Endothelial cell of umbilical vein (primary cell): ENCODE measurements around the gene GUCD1. TPM values are rescaled to one million over a fixed set of nuclear protein-coding genes. Genes with fewer than 3 reads are reported as not detected.

Source experiments
- BruUV-seq: library from RNA; stranded (reverse); fragments of 400-500 nt; replicated peaks from 2 replicates; lab custom pipeline; 2021; lab: Mats Ljungman, UMichigan
- CTCF ChIA-PET: fragments of 300-600, 350-600 bp; sonication (Branson Sonifier 250); formaldehyde crosslinking; loops from one replicate; lab custom pipeline; 2021; ENCODE audit warnings: antibody characterized with exemption, inconsistent platforms; lab: Charles Lee
- POLR2A ChIA-PET: fragments of 300-600, 350-600 bp; sonication (Branson Sonifier 250); formaldehyde crosslinking; loops from one replicate; lab custom pipeline; 2021; ENCODE audit warnings: antibody characterized with exemption, inconsistent platforms; lab: Charles Lee
- DNase-seq: peaks from one replicate; pipeline ENCODE4 v3.0.0-alpha.2; 2011; ENCODE audit warnings: low read depth, low spot score
- FAIRE-seq: peaks from 2 replicates; lab custom pipeline; 2011; peaks lifted over from hg19 to GRCh38; lab: Jason Lieb, UNC
- H2AFZ ChIP-seq: 2 replicates; pipeline ENCODE4 v1.6.0; 2012; ENCODE audit warnings: low read depth, low read length, control low read depth, inconsistent platforms
- H3K27ac ChIP-seq: 2 replicates; pipeline ENCODE4 v1.5.1; 2011; ENCODE audit warnings: low read depth, mild to moderate bottlenecking, control low read depth, low read length, moderate library complexity; ENCODE audit not compliant: insufficient read depth
- H3K27me3 ChIP-seq, 2 experiments: 2 replicates each; pipeline versions ENCODE4 v1.6.0 to v1.6.1; 2011; ENCODE audit warnings: low read length in 2 of 2, mixed read lengths in 1 of 2; ENCODE audit not compliant: control insufficient read depth in 2 of 2, insufficient read depth in 2 of 2
- H3K36me3 ChIP-seq, 2 experiments: 2 replicates in 1 of 2; 3 replicates in 1 of 2; pipeline ENCODE4 v1.5.1; 2011; ENCODE audit warnings: low read length in 2 of 2, mild to moderate bottlenecking in 1 of 2, moderate library complexity in 1 of 2; ENCODE audit not compliant: control insufficient read depth in 2 of 2, insufficient read depth in 2 of 2; ENCODE audit errors: extremely low read depth in 1 of 2
- H3K4me1 ChIP-seq: 3 replicates; pipeline ENCODE4 v1.5.1; 2011; ENCODE audit warnings: mild to moderate bottlenecking, low read length; ENCODE audit not compliant: control insufficient read depth, insufficient read depth; ENCODE audit errors: extremely low read depth
- H3K4me2 ChIP-seq: 2 replicates; pipeline ENCODE4 v1.6.1; 2011; ENCODE audit warnings: low read length, control low read depth, mixed read lengths; ENCODE audit not compliant: insufficient read depth
- H3K4me3 ChIP-seq, 3 experiments: fragments of 200-600 bp in 1 of 3; sonication (generic), shearing (Covaris generic) in 1 of 3; replicated peaks in 1 of 3; 2 replicates each; pipeline ENCODE4 v1.5.1; 2011 to 2016; ENCODE audit warnings: control low read depth in 3 of 3, low read length in 3 of 3, mild to moderate bottlenecking in 2 of 3, inconsistent platforms in 1 of 3, low read depth in 1 of 3, moderate library complexity in 1 of 3; ENCODE audit not compliant: insufficient read depth in 1 of 3
- H3K79me2 ChIP-seq: 2 replicates; pipeline ENCODE4 v1.6.0; 2012; ENCODE audit warnings: low read length, inconsistent platforms; ENCODE audit not compliant: control insufficient read depth, insufficient read depth
- H3K9ac ChIP-seq: replicated peaks from 2 replicates; pipeline ENCODE3; 2011; ENCODE audit warnings: low read length, control low read depth; ENCODE audit not compliant: insufficient read depth; ENCODE audit errors: extremely low read depth
- H3K9me1 ChIP-seq: replicated peaks from 3 replicates; pipeline ENCODE4 v1.6.0; 2011; ENCODE audit warnings: mild to moderate bottlenecking, low read length; ENCODE audit not compliant: control insufficient read depth, insufficient read depth; ENCODE audit errors: extremely low read depth
- H3K9me3 ChIP-seq: replicated peaks from 2 replicates; pipeline ENCODE4 v1.5.1; 2012; ENCODE audit warnings: low read length, inconsistent platforms; ENCODE audit not compliant: control insufficient read depth, insufficient read depth
- H4K20me1 ChIP-seq: replicated peaks from 2 replicates; pipeline ENCODE3; 2011; ENCODE audit warnings: mild to moderate bottlenecking, low read length; ENCODE audit not compliant: control insufficient read depth, insufficient read depth; ENCODE audit errors: extremely low read depth
- EZH2 ChIP-seq: IDR thresholded peaks from 2 replicates; pipeline ENCODE4 v1.6.1; 2012; ENCODE audit warnings: borderline replicate concordance, low read depth, mild to moderate bottlenecking, moderate library complexity, low read length, inconsistent platforms; ENCODE audit not compliant: severe bottlenecking
- FOS ChIP-seq: IDR thresholded peaks from 2 replicates; pipeline ENCODE4 v1.6.1; 2011; ENCODE audit warnings: mild to moderate bottlenecking, low read length, moderate library complexity, borderline replicate concordance; ENCODE audit not compliant: insufficient read depth
- GATA2 ChIP-seq: IDR thresholded peaks from 2 replicates; pipeline ENCODE4 v1.7.0; 2011; ENCODE audit warnings: low read depth, mild to moderate bottlenecking, moderate library complexity, mixed read lengths, low read length; ENCODE audit not compliant: insufficient read length, insufficient read depth
- JUN ChIP-seq: IDR thresholded peaks from 2 replicates; pipeline ENCODE4 v1.6.1; 2011; ENCODE audit warnings: borderline replicate concordance, low read depth; ENCODE audit not compliant: insufficient read length, insufficient read depth
- MAX ChIP-seq: IDR thresholded peaks from 2 replicates; pipeline ENCODE4 v1.6.1; 2011; ENCODE audit not compliant: insufficient read depth, insufficient read length
- MYC ChIP-seq: IDR thresholded peaks from one replicate; pipeline ENCODE4 v1.6.1; 2011; ENCODE audit warnings: mild to moderate bottlenecking, low read depth, low read length
- POLR2A ChIP-seq: IDR thresholded peaks from 2 replicates; pipeline ENCODE4 v1.6.1; 2012; ENCODE audit warnings: low read depth, mild to moderate bottlenecking, control low read depth, low read length
- dilution Hi-C: fragments of 300-500 bp; cut with MboI; formaldehyde crosslinking; loops from one replicate; pipeline ENCODE4 v1.15.0; 2019; ENCODE audit warnings: low sequenced_read_pairs; ENCODE audit not compliant: extremely low pct_ligation_motif_present
- intact Hi-C: fragments of 100-400 bp; cut with micrococcal nuclease; formaldehyde crosslinking; loops from one replicate; pipeline ENCODE4 v1.10.0; 2022
- polyA plus RNA-seq, 4 experiments: library from polyadenylated mRNA; depleted of rRNA in 3 of 4; stranded (reverse) in 3 of 4; unstranded in 1 of 4; fragments of >200 nt; gene quantifications; 2 replicates each; pipeline versions ENCODE4 v1.2.1 to v1.2.3, GENCODE V29; 2011 to 2012; ENCODE audit warnings: missing spikeins in 1 of 4
- total RNA-seq: library from RNA; stranded (reverse); gene quantifications from 2 replicates; pipeline ENCODE4 v1.2.3, GENCODE V29; 2021
- TF ChIP-seq, protein P1 (sequence below), 2 donors: IDR thresholded peaks; 1 replicate in 1 of 2; 2 replicates in 1 of 2; pipeline ENCODE4 v1.5.1; 2011; ENCODE audit warnings: low read length in 2 of 2, mild to moderate bottlenecking in 2 of 2, moderate library complexity in 2 of 2, control low read depth in 1 of 2, inconsistent platforms in 1 of 2, low read depth in 1 of 2; ENCODE audit not compliant: insufficient read depth in 1 of 2; ENCODE audit errors: extremely low read depth in 1 of 2

GUCD1 gene
- total and polyA plus RNA-seq, 2 donors (not counting 3 experiments of a cell fraction or from before 2014, with no cell fraction given), result 116 to 138 TPM

DNA sequence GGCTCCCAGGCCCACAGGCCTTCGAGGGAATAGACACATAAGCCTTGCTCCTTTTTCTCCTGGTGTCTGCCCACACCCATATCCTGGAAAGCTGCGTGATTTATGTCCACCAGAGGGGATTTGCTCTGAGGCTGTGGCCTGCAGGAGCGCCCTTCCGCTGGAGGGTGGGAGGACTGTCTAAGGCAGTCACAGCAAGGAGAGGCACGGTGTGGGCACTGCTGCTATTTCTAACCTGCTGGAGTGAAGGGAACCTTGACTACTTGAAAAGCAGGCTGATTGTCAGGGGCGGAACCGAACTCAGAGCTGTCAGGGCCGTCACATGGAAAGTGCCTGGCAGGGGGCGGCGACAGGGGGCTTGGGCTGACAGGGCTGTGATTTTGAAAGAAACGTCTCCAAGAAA, 56.1 kb downstream of the GUCD1 start:
- ChIA-PET CTCF (interaction anchor here (1.1 kb wide), 1 partner anchor 75 kb away, joined by 3 read pairs; no protein-coding TSS in a partner anchor), POLR2A (no interaction called here)
- DNase-seq (no peak), FAIRE-seq (no peak)
- H3K79me2 ChIP-seq, result no peaks in the 10 kb centered on the region
- H3K27me3 ChIP-seq, result peaks cover 0 to 12% of the 10 kb centered on the region in 2 experiments
- H3K4me1 ChIP-seq, result peaks cover 7% of the 10 kb centered on the region
- no peak overlapping the region for H3K4me3 ChIP-seq
- no peaks in the 10 kb centered on the region for H4K20me1 ChIP-seq
- no peaks in the 10 kb centered on the region for H3K9me3 ChIP-seq
- H3K9me1 ChIP-seq, result no peaks in the 10 kb centered on the region
- BruUV-seq, result no TSS peak
- dilution Hi-C loops (no loop called here), intact Hi-C loops (no loop called here)
- H3K4me2 ChIP-seq, result no peak overlapping the region
- no peak overlapping the region for H3K9ac ChIP-seq
- no peak overlapping the region for H2AFZ ChIP-seq
- TF ChIP-seq, protein P1, sequence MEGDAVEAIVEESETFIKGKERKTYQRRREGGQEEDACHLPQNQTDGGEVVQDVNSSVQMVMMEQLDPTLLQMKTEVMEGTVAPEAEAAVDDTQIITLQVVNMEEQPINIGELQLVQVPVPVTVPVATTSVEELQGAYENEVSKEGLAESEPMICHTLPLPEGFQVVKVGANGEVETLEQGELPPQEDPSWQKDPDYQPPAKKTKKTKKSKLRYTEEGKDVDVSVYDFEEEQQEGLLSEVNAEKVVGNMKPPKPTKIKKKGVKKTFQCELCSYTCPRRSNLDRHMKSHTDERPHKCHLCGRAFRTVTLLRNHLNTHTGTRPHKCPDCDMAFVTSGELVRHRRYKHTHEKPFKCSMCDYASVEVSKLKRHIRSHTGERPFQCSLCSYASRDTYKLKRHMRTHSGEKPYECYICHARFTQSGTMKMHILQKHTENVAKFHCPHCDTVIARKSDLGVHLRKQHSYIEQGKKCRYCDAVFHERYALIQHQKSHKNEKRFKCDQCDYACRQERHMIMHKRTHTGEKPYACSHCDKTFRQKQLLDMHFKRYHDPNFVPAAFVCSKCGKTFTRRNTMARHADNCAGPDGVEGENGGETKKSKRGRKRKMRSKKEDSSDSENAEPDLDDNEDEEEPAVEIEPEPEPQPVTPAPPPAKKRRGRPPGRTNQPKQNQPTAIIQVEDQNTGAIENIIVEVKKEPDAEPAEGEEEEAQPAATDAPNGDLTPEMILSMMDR (IDR thresholded peaks at IDR 0.05; ENCODE audit: extremely low read depth in 1 of 2, insufficient read depth in 1 of 2, low read depth in 1 of 2, low read length in 2 of 2), result no peak
- TF ChIP-seq MYC (no peak), GATA2 (no peak), FOS (no peak), MAX (no peak), POLR2A (no peak), EZH2 (no peak), JUN (no peak)
- no peaks in the 10 kb centered on the region for H3K36me3 ChIP-seq
- no peak overlapping the region for H3K27ac ChIP-seq
